DMS79 treated with DMSO at 0.1 percent for 48 hours (cell line): ENCODE data around the gene MAFG.

ENCODE experiments used
- DNase-seq: peaks from one replicate; lab custom pipeline; 2025; lab: John Stamatoyannopoulos, UW

The MAFG gene

GRCh38 chr17:81927653-81928543 is at the start of gene MAFG:
MAFG (minus strand) TSS chr17:81927735; CDS start chr17:81923185, 4,550 bp downstream.
- peak; percentile 74 for DNase-seq

GRCh38 chr17:81976332-81977210 is 49.0 kb upstream of the MAFG start:
- peak; percentile 17 for DNase-seq

DNA sequence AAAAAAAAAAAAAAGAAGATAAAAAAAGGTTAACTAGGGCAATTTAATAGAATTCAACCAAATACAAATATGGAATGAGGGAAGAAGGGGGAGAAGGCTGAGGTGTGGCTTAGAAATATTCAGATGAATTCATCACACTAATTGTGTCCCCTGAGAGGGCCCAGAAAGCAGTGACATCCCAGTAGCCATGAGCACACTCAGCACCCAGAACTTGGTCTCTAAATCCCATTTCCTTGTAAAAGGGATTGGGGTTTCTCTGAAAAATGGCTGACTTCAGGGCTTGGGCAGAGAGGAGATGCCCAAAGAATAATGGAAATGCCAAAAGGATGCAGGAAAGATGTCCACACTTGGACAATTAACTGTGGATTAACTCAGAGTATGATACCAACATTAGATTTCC is 45.9 kb upstream of the MAFG start:
- DNase-seq: no peak

- DNase-seq: no peak
These were observed 41.6 kb upstream of the MAFG start for GRCh38 chr17:81968850-81969812.

GRCh38 chr17:81968396-81968745 is 40.8 kb upstream of the MAFG start:
- DNase-seq: no peak

DNA sequence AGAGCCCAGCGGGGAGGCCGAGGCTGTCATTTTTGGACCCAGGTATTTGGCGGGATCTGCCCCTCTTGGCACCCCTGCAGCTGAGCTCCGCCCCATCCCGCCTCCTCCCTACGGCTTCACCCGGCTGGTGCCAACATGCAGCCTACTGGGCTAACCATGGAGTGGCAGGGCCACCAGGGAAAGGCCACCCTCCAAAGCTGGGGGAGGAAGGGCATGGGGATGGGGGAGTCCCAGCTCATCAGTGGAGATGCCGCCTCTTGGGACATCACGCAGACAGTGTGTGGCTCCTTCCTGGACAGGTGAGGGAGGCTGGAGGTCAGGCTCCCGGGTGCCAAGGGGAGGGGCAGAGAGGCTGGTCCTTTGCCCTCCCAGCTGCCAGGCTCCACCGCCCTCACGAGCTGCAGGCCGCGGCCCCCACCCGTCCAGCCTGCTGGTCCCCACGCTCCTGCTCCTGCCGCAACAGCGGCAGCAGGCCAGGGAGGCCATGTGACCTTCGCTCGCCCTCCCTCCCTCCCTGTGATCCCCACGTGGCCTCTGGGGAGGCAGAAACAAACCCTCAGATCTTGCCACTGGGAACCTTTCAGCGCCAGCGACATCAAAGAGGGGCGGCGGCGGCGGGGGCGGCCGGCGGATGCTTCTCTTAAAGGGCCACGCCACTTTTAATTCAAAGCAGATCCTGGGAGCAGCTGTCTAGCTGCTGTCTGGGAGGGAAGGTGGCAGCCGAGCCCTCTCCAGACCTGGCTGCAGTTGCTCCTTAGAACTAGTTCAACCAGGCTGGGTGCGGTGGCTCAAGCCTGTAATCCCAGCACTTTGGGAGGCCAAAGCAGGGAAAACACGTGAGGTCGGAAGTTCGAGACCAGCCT is 40.2 kb upstream of the MAFG start:
- peak; percentile 25 for DNase-seq

- no peak for DNase-seq
These were observed 39.7 kb upstream of the MAFG start for GRCh38 chr17:81967244-81967532.

GRCh38 chr17:81966343-81967243 is 39.1 kb upstream of the MAFG start:
- DNase-seq: no peak

DNA sequence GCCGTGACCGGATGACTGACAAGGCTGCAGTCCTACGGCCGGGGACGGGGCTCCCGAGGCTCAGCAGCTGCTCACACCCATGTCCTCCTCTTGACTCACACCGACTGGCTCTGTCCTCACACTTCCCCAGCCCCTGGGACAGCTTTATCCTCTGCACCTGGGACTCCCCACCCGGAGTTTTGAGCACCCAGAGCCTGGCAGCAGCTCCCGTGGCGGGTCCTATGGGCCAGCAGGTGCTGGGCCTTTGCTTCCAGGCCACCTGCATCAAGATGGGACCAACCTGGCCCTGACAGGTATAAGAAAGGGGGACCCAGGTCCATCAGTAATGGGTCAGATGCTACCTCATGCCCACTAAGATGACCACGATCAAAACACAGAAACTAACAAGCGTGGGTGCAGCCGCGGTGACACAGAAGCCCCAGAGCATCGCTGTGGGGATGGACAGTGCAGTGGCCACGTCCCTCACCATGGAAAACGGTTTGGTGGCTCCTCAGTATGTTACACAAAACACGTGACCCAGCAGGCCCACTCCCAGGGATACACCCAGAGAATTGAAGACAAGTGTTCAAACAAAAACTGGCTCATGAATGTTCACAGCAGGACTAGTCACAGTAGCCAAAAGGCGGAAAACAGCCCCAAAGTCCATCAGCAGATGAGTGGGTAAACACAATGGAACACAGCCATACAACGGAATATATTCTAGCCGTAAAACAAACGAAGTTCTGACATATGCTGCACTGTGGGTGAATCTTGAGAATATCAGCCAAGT is 36.7 kb upstream of the MAFG start:
- DNase-seq: no peak

GRCh38 chr17:81962499-81963441 is 35.2 kb upstream of the MAFG start:
- DNase-seq: no peak

GRCh38 chr17:81961521-81962498 is 34.3 kb upstream of the MAFG start:
- DNase-seq: no peak

DNA sequence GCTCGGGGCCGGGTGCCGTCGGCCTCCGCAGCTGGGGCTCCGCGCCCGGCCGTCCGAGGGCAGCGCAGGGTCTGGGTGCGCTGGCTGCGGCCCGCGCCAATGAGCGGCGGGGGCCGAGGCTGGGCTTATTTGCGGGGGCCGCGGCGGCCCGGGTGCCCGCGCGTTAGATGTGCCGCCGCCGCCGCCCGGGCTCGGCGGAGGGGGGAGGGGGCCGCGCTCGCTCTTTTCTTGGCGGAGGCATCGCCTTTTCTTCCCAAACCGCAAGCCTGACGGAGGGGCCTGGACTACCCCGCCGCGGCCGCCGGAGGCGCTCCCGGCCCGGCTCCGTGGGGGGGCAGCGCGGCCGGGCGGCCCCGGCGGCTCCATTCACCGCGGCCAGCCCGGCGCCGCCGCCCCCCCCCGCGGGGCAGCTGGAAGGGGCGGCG is 33.6 kb upstream of the MAFG start, which contains the start of gene NOTUM:
NOTUM (minus strand) TSS at position 101 of the 425 bp plus-strand sequence. CDS start 278 bp downstream, outside the sequence.
- no peak for DNase-seq

DNA sequence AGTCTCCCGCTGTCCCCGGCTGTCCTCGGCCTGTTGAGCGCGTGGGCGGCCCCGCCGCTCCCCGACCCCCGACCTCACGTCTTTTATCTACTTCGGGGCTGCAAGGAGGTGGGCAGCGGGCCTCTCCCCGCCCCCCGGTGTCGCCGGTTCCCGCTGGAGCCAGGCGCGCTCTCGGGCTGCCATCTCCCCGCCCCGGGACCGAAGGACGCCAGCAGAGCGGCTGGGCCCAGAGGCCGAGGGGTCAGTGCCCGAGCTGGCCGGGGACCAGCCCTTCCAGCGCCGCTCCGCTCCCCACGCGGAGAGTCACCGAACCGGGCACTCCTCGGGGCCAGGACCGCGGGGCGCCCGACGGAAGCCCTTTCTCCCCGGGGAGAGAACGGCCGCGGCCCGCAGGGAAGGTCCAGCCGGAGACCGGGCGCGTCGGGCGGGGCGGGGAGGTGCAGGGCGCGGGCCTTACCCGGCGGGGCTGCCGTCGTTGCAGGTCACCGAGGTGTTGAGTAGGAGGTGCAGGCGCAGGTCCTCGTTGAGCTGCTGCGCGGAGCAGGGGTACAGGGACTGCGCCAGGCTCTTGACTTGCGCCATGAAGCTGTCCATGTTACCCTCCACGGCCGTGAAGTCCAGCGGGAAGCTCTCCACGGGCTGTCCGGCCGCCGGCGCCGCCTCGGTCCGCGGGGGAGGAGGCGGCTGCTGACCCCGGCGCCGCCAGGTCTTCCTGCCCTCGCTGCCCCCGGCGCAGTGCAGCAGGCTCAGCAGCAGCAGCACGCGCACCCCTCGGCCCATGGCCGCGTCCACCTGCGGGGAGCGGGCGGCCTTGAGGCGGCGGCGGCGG is 32.8 kb upstream of the MAFG start:
- DNase-seq: no peak

DNA sequence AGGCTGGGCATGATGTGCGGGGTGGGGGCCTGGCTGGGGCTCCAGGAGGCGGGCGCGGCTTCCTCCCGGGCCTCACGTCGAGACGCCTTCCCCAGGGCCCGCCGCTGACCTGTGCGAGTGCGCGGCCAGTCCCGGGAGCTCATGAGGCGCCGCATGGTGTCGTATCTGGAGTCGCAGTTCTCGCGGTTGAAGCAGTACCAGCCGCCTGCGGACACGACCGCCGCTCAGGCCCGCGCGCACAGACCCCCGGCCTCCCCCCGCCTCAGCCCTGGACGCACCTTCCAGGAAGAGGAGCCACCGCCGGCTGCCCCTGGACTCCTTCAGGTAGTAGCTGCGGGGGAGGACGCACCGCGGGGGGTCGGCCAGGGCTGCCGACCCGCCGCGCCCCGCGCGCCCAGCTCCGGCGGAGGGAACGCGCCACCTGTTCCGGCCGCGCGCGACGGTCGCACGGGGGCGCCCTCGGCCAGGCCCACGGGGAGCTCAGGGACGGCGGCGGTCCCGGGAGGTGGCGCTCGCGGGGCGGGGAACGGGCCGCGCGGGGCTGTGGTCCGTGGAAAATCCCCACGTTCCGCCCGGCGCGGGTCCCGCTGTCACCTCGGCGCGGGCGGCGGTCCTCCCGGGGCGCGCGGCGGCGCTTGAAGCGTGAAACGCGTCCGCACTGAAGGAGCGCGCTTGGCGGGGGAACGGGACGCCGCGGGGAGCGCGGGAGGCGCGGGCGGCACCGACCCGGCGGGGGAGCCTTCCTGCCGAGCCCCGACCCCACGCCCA is 32.0 kb upstream of the MAFG start:
- no peak for DNase-seq
